IPS DF 6.9 (cell line): ENCODE results near the gene EIF4G3.

ENCODE experiments used
- DNase-seq: peaks from one replicate; pipeline ENCODE4 v3.0.0-alpha.2; 2013; ENCODE audit warnings: low read depth, low spot score
- H3K27ac ChIP-seq: one replicate; pipeline ENCODE4 v1.5.1; 2013; ENCODE audit warnings: low read length, control low read depth
- H3K27me3 ChIP-seq: 2 replicates; pipeline ENCODE4 v1.6.1; 2013; ENCODE audit warnings: mild to moderate bottlenecking, low read length; ENCODE audit not compliant: control insufficient read depth, insufficient read depth
- H3K36me3 ChIP-seq: 2 replicates; pipeline ENCODE4 v1.6.1; 2013; ENCODE audit warnings: low read length; ENCODE audit not compliant: control insufficient read depth, insufficient read depth
- H3K4me1 ChIP-seq: 2 replicates; pipeline ENCODE4 v1.6.1; 2013; ENCODE audit warnings: low read length; ENCODE audit not compliant: control insufficient read depth, insufficient read depth
- H3K4me3 ChIP-seq: 2 replicates; pipeline ENCODE4 v1.5.1; 2013; ENCODE audit warnings: mild to moderate bottlenecking, low read length
- H3K9me3 ChIP-seq: 2 replicates; pipeline ENCODE4 v1.6.1; 2013; ENCODE audit warnings: low read length, inconsistent platforms; ENCODE audit not compliant: control insufficient read depth, insufficient read depth
- WGBS: extraction: QIAGEN DNeasy Blood & Tissue Kit; methylation state at CpG from one replicate; pipeline ENCODE4 v1.1.7; 2013; ENCODE audit warnings: mixed read lengths, missing lambda C conversion rate; ENCODE audit not compliant: insufficient read length, insufficient coverage; 5-methylcytosine and 5-hydroxymethylcytosine counted together

EIF4G3 gene

DNA sequence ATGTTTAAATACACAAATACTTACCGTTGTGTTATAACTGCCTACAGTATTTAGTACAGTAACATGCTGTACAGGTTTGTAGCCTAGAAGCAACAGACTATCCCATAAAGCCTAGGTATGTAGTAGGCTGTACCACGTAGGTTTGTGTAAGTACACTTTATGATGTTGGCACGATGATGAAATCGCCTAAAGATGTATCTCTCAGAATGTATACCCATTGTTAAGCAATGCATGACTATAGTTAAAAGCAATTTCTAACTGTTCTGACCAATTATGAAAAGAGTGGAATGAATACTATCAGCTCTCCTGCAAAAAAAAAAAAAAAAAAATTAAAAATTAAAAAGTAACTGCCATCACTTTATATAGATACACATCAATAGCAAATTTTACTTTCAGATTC is 401.0 kb downstream of the EIF4G3 start:
- Histone ChIP-seq H3K36me3 (peaks cover 7% of the 10 kb centered on the region; the same call in 1 of the 2 replicates), H3K27me3 (no peaks in the 10 kb centered on the region), H3K4me1 (no peaks in the 10 kb centered on the region; the same call in 1 of the 2 replicates), H3K4me3 (no peak overlapping the region), H3K9me3 (no peaks in the 10 kb centered on the region), H3K27ac (no peak overlapping the region)
- no CpG with 5 or more reads among the region's 4 CpGs for WGBS
- no peak for DNase-seq

DNA sequence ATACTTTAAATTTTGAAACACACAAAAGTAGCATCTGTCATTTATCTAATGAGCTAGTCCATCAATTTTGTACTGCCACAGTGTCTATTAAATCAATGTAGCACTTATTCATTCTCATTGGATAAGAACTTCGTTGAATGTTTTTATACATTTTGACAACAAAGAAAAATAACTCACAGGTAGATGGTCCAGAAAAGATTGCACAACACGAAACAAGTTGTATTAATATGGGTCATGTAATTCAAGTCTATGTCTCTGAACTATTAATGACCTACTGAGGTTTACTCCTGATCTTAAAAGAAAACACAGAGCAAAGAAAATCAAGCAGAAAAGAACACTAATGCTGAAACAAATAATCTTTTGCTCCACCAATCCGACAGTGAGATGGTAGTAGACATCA is 404.9 kb downstream of the EIF4G3 start:
- no peak for DNase-seq
- Histone ChIP-seq H3K9me3 (no peaks in the 10 kb centered on the region), H3K27me3 (no peaks in the 10 kb centered on the region), H3K36me3 (peaks cover 20% of the 10 kb centered on the region), H3K4me3 (no peak overlapping the region), H3K27ac (no peak overlapping the region), H3K4me1 (no peaks in the 10 kb centered on the region)
- no CpG with 5 or more reads among the region's 3 CpGs for WGBS

GRCh38 chr1:20770314-20771087 is 406.2 kb downstream of the EIF4G3 start:
- Histone ChIP-seq H3K4me1 (no peaks in the 10 kb centered on the region), H3K4me3 (no peak overlapping the region), H3K9me3 (no peaks in the 10 kb centered on the region), H3K27me3 (no peaks in the 10 kb centered on the region), H3K27ac (no peak overlapping the region), H3K36me3 (peaks cover 23% of the 10 kb centered on the region)
- no CpG with 5 or more reads among the region's 6 CpGs for WGBS
- DNase-seq, result no peak

GRCh38 chr1:20767271-20767670 is 409.4 kb downstream of the EIF4G3 start:
- H3K36me3 ChIP-seq, result peaks cover 19% of the 10 kb centered on the region
- no peaks in the 10 kb centered on the region for H3K27me3 ChIP-seq
- no peak for DNase-seq
- H3K4me1 ChIP-seq, result no peaks in the 10 kb centered on the region
- H3K4me3 ChIP-seq, result no peak overlapping the region
- no peak overlapping the region for H3K27ac ChIP-seq
- H3K9me3 ChIP-seq, result no peaks in the 10 kb centered on the region

DNA sequence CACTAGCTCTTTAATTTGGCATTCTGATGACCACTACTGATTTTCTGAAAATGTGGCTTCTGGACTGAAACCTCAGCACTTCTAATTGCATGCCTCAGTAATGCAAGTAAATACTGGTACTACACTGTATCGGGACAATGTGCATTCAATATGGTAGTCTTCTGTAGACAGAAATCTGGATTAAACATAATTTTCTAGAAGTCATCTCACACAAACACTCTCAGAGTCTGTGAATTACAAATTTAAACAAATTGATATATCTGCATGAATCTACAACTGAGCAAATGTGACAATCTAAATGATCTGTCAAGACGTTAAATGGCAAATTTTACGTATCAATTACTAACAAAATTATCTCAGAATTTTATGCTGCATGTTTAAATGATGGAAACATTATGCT is 413.3 kb downstream of the EIF4G3 start:
- no peak for DNase-seq
- Histone ChIP-seq H3K4me1 (no peaks in the 10 kb centered on the region), H3K27ac (no peak overlapping the region), H3K4me3 (no peak overlapping the region), H3K9me3 (no peaks in the 10 kb centered on the region), H3K36me3 (peaks cover 20% of the 10 kb centered on the region), H3K27me3 (no peaks in the 10 kb centered on the region)
- no CpG with 5 or more reads among the region's 3 CpGs for WGBS

GRCh38 chr1:20760322-20760721 is 416.4 kb downstream of the EIF4G3 start:
- peaks cover 10% of the 10 kb centered on the region for H3K36me3 ChIP-seq
- no peaks in the 10 kb centered on the region for H3K9me3 ChIP-seq
- H3K4me1 ChIP-seq, result no peaks in the 10 kb centered on the region
- no peaks in the 10 kb centered on the region for H3K27me3 ChIP-seq
- DNase-seq, result no peak
- WGBS, result no CpG with 5 or more reads among the region's 6 CpGs
- H3K4me3 ChIP-seq, result no peak overlapping the region
- H3K27ac ChIP-seq, result no peak overlapping the region
